Hepatocyte (in vitro differentiated cells): Measurements from ENCODE around the gene NEK4. TPM values are rescaled to one million over a fixed set of nuclear protein-coding genes. Genes with fewer than 3 reads are reported as not detected.

Source experiments
- DNase-seq: peaks from one replicate; pipeline ENCODE4 v3.0.0-alpha.2; 2016; ENCODE audit warnings: low spot score
- H2AFZ ChIP-seq: fragments of 200-600 bp; sonication (generic); 2 replicates; pipeline ENCODE4 v1.6.0; 2016; ENCODE audit warnings: antibody characterized with exemption, mild to moderate bottlenecking
- H3K27ac ChIP-seq: fragments of 200-600 bp; sonication (generic); 2 replicates; pipeline ENCODE4 v1.5.1; 2016; ENCODE audit warnings: mild to moderate bottlenecking
- H3K27me3 ChIP-seq: fragments of 200-600 bp; sonication (generic); 2 replicates; pipeline ENCODE4 v1.6.1; 2016
- H3K36me3 ChIP-seq: fragments of 200-600 bp; sonication (generic); replicated peaks from 2 replicates; pipeline ENCODE4 v1.5.1; 2016; ENCODE audit warnings: low read depth; ENCODE audit not compliant: insufficient read depth
- H3K4me1 ChIP-seq: fragments of 200-600 bp; sonication (generic); 2 replicates; pipeline ENCODE4 v1.5.1; 2016; ENCODE audit warnings: mild to moderate bottlenecking, moderate library complexity; ENCODE audit not compliant: insufficient read depth
- H3K4me2 ChIP-seq: fragments of 200-600 bp; sonication (generic); 2 replicates; pipeline ENCODE4 v1.6.0; 2016
- H3K4me3 ChIP-seq: fragments of 200-600 bp; sonication (generic); 2 replicates; pipeline ENCODE4 v1.5.1; 2016; ENCODE audit warnings: mild to moderate bottlenecking
- H3K79me2 ChIP-seq: fragments of 200-600 bp; sonication (generic); 2 replicates; pipeline ENCODE4 v1.6.0; 2017; ENCODE audit warnings: mild to moderate bottlenecking
- H3K9me2 ChIP-seq: fragments of 200-600 bp; sonication (generic); replicated peaks from 2 replicates; pipeline ENCODE4 v1.6.0; 2017; ENCODE audit warnings: mild to moderate bottlenecking; ENCODE audit not compliant: insufficient read depth
- H3K9me3 ChIP-seq: fragments of 200-600 bp; sonication (generic); 2 replicates; pipeline ENCODE4 v1.5.1; 2016; ENCODE audit warnings: low read depth, mild to moderate bottlenecking
- H4K20me1 ChIP-seq: fragments of 200-600 bp; sonication (generic); 2 replicates; pipeline ENCODE4 v1.6.0; 2016; ENCODE audit warnings: mild to moderate bottlenecking; ENCODE audit not compliant: insufficient read depth, poor library complexity, severe bottlenecking
- CTCF ChIP-seq: fragments of 200-600 bp; sonication (generic); IDR thresholded peaks from 2 replicates; pipeline ENCODE4 v1.5.1; 2016; ENCODE audit warnings: antibody characterized with exemption, mild to moderate bottlenecking; ENCODE audit not compliant: poor library complexity
- EZH2 ChIP-seq: fragments of 200-600 bp; sonication (generic); IDR thresholded peaks from 2 replicates; pipeline ENCODE4 v1.6.1; 2016; ENCODE audit warnings: antibody characterized with exemption, mild to moderate bottlenecking, borderline replicate concordance
- EZH2phosphoT487 ChIP-seq: fragments of 200-600 bp; sonication (generic); IDR thresholded peaks from one replicate; pipeline ENCODE4 v1.6.1; 2018; ENCODE audit warnings: antibody characterized with exemption, mild to moderate bottlenecking, low read depth, moderate library complexity; ENCODE audit not compliant: unreplicated experiment, severe bottlenecking
- WGBS: methylation state at CpG from one replicate; pipeline ENCODE4 v1.1.6; 2016; ENCODE audit warnings: low lambda C conversion rate; ENCODE audit errors: missing lambda C conversion rate; 5-methylcytosine and 5-hydroxymethylcytosine counted together
- polyA plus RNA-seq: library from polyadenylated mRNA; unstranded; fragments of >200 nt; fragmentation: Nextera tagmentation; extraction: Ambion mirVana; gene quantifications from 2 replicates; pipeline ENCODE4 v1.2.1, GENCODE V29; 2016
- total RNA-seq: library from RNA; depleted of rRNA; stranded (reverse); fragments of >200 nt; gene quantifications from 2 replicates; pipeline ENCODE4 v1.2.3, GENCODE V29; 2014

NEK4 gene
- total and polyA plus RNA-seq, 2 experiments from 2014 or later = 8.0 to 19.2 TPM

- H3K4me1 ChIP-seq = no peaks in the 10 kb centered on the region
- WGBS = 88% methylated on average over 16 of the region's 16 CpGs
Measured at GRCh38 chr3:52788890-52789745, 18.4 kb upstream of the NEK4 start.

GRCh38 chr3:52787672-52788625 lies 17.2 kb upstream of the NEK4 start:
- Histone ChIP-seq H3K4me3 (no peak overlapping the region), H3K9me3 (no peaks in the 10 kb centered on the region), H3K27me3 (no peaks in the 10 kb centered on the region), H3K79me2 (no peaks in the 10 kb centered on the region), H4K20me1 (no peaks in the 10 kb centered on the region), H3K4me1 (no peaks in the 10 kb centered on the region), H3K27ac (no peak overlapping the region), H3K4me2 (no peak overlapping the region), H3K36me3 (no peaks in the 10 kb centered on the region), H3K9me2 (no peaks in the 10 kb centered on the region), H2AFZ (no peak overlapping the region)
- WGBS = 74% methylated on average over 17 of the region's 17 CpGs
- no peak for TF ChIP-seq EZH2
- no peak for TF ChIP-seq EZH2phosphoT487
- no peak for DNase-seq

More at GRCh38 chr3:52788890-52789745, 18.4 kb upstream of the NEK4 start:
- no peak overlapping the region for H3K27ac ChIP-seq
- no peaks in the 10 kb centered on the region for H3K36me3 ChIP-seq
- H3K9me2 ChIP-seq = no peaks in the 10 kb centered on the region
- H3K27me3 ChIP-seq = no peaks in the 10 kb centered on the region
- H4K20me1 ChIP-seq = no peaks in the 10 kb centered on the region
- no peak for TF ChIP-seq EZH2phosphoT487
- TF ChIP-seq CTCF = no peak
- TF ChIP-seq EZH2 = no peak
- no peak overlapping the region for H3K4me2 ChIP-seq
- no peak for DNase-seq
- H3K4me3 ChIP-seq = no peak overlapping the region
- no peaks in the 10 kb centered on the region for H3K79me2 ChIP-seq
- no peak overlapping the region for H2AFZ ChIP-seq
- H3K9me3 ChIP-seq = no peaks in the 10 kb centered on the region

- H3K4me1 ChIP-seq = no peaks in the 10 kb centered on the region
- no peak overlapping the region for H3K4me3 ChIP-seq
- no peak overlapping the region for H3K27ac ChIP-seq
- H3K79me2 ChIP-seq = no peaks in the 10 kb centered on the region
- no peaks in the 10 kb centered on the region for H3K9me3 ChIP-seq
- no peak overlapping the region for H2AFZ ChIP-seq
- DNase-seq = no peak
- no peak overlapping the region for H3K4me2 ChIP-seq
- H4K20me1 ChIP-seq = no peaks in the 10 kb centered on the region
- no peaks in the 10 kb centered on the region for H3K27me3 ChIP-seq
- WGBS = 88% methylated on average over 11 of the region's 11 CpGs
- H3K36me3 ChIP-seq = no peaks in the 10 kb centered on the region
- TF ChIP-seq EZH2phosphoT487 = no peak
- TF ChIP-seq EZH2 = no peak
- TF ChIP-seq CTCF = no peak
- H3K9me2 ChIP-seq = no peaks in the 10 kb centered on the region
Measured at GRCh38 chr3:52787246-52787645, 16.5 kb upstream of the NEK4 start.
